Measurements from ENCODE around the gene TNNC1. TPM values are rescaled to one million over a fixed set of nuclear protein-coding genes. Genes with fewer than 3 reads are reported as not detected.

The TNNC1 gene
- total and polyA plus RNA-seq, 2 donors (not counting 3 experiments of a cell fraction or from before 2014, with no cell fraction given) = 0.12 TPM; not detected in 1

GRCh38 chr3:52502808-52503350, 49.0 kb upstream of the TNNC1 start:
- H3K9ac ChIP-seq (replicated peaks; ENCODE audit: extremely low read depth, insufficient read depth, low read length) = no peak overlapping the region
- no TSS peak for BruUV-seq (replicated peaks)
- H3K27ac ChIP-seq (ENCODE audit: insufficient read depth, low read depth, low read length) = no peak overlapping the region
- H3K36me3 ChIP-seq (ENCODE audit: control insufficient read depth in 2 of 2, extremely low read depth in 1 of 2, insufficient read depth in 2 of 2, low read length in 2 of 2) = peaks cover 20 to 58% of the 10 kb centered on the region in 2 experiments
- no peak for FAIRE-seq
- no peaks in the 10 kb centered on the region for H4K20me1 ChIP-seq (replicated peaks; ENCODE audit: control insufficient read depth, extremely low read depth, insufficient read depth, low read length)
- H3K4me3 ChIP-seq (replicated peaks in 1 of 3; ENCODE audit: insufficient read depth in 1 of 3, low read depth in 1 of 3, low read length in 3 of 3) = no peak overlapping the region
- no peaks in the 10 kb centered on the region for H3K9me1 ChIP-seq (replicated peaks; ENCODE audit: control insufficient read depth, extremely low read depth, insufficient read depth, low read length)
- ChIA-PET CTCF (no interaction called here), POLR2A (no interaction called here)
- H3K79me2 ChIP-seq (ENCODE audit: control insufficient read depth, insufficient read depth, low read length) = peaks cover 38% of the 10 kb centered on the region
- intact Hi-C loops (cut with micrococcal nuclease) (no loop called here), dilution Hi-C loops (cut with MboI; ENCODE audit: extremely low pct_ligation_motif_present, low sequenced_read_pairs) (no loop called here)
- no peak for TF ChIP-seq FOS (IDR thresholded peaks at IDR 0.05; ENCODE audit: borderline replicate concordance, insufficient read depth, low read length)
- TF ChIP-seq MYC (IDR thresholded peaks at IDR 0.05; ENCODE audit: low read depth, low read length) = no peak
- TF ChIP-seq JUN (IDR thresholded peaks at IDR 0.05; ENCODE audit: borderline replicate concordance, insufficient read depth, insufficient read length, low read depth) = no peak
- no peak for TF ChIP-seq CTCF (IDR thresholded peaks at IDR 0.05; ENCODE audit: extremely low read depth in 1 of 2, insufficient read depth in 1 of 2, low read depth in 1 of 2, low read length in 2 of 2)
- no peak for TF ChIP-seq GATA2 (IDR thresholded peaks at IDR 0.05; ENCODE audit: insufficient read depth, insufficient read length, low read depth, low read length)
- TF ChIP-seq, protein P1, sequence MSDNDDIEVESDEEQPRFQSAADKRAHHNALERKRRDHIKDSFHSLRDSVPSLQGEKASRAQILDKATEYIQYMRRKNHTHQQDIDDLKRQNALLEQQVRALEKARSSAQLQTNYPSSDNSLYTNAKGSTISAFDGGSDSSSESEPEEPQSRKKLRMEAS (IDR thresholded peaks at IDR 0.05; ENCODE audit: insufficient read depth, insufficient read length) = no peak
- no peak for TF ChIP-seq POLR2AphosphoS5 (IDR thresholded peaks at IDR 0.05; ENCODE audit: insufficient read depth, low read depth, low read length)
- TF ChIP-seq POLR2A (IDR thresholded peaks at IDR 0.05; ENCODE audit: low read depth, low read length) = no peak
- no peak for TF ChIP-seq EZH2 (IDR thresholded peaks at IDR 0.05; ENCODE audit: borderline replicate concordance, low read depth, low read length, severe bottlenecking)
- H3K9me3 ChIP-seq (replicated peaks; ENCODE audit: control insufficient read depth, insufficient read depth, low read length) = no peaks in the 10 kb centered on the region
- H3K4me1 ChIP-seq (ENCODE audit: control insufficient read depth, extremely low read depth, insufficient read depth, low read length) = peaks cover 11% of the 10 kb centered on the region
- H2AFZ ChIP-seq (ENCODE audit: low read depth, low read length) = no peak overlapping the region
- no peak overlapping the region for H3K4me2 ChIP-seq (ENCODE audit: insufficient read depth, low read length)
- DNase-seq (ENCODE audit: low read depth, low spot score) = no peak
- no peaks in the 10 kb centered on the region for H3K27me3 ChIP-seq (ENCODE audit: control insufficient read depth in 2 of 2, insufficient read depth in 2 of 2, low read length in 2 of 2)

Measured in endothelial cell of umbilical vein (primary cell).